Liver (tissue), 3 donors: ENCODE data around the gene CARD14.

Experiments
- GABPA ChIP-seq, 2 donors: IDR thresholded peaks in 1 of 2; conservative IDR thresholded peaks in 1 of 2; 2 replicates each; pipeline ENCODE4 v1.6.1; 2016; ENCODE audit warnings: antibody characterized with exemption in 2 of 2, mild to moderate bottlenecking in 1 of 2, moderate library complexity in 1 of 2
- RAD21 ChIP-seq, 2 donors: IDR thresholded peaks; 2 replicates each; pipeline ENCODE4 v1.6.1; 2016; ENCODE audit warnings: antibody characterized with exemption in 2 of 2, mild to moderate bottlenecking in 2 of 2
- TAF1 ChIP-seq: conservative IDR thresholded peaks from 2 replicates; pipeline ENCODE4 v1.6.1; 2016; ENCODE audit warnings: antibody characterized with exemption, mild to moderate bottlenecking
- YY1 ChIP-seq: IDR thresholded peaks from 2 replicates; pipeline ENCODE4 v1.6.1; 2016; ENCODE audit warnings: antibody characterized with exemption, mild to moderate bottlenecking
- TF ChIP-seq, protein P1 (sequence below): fragments of 150-350 bp; IDR thresholded peaks from 2 replicates; pipeline ENCODE4 v1.5.1; 2017; ENCODE audit warnings: improper control_type of control experiment, low read depth, low read length; ENCODE audit not compliant: missing input control
- TF ChIP-seq, protein P2 (sequence below): IDR thresholded peaks from 2 replicates; pipeline ENCODE4 v1.6.1; 2016; ENCODE audit warnings: antibody characterized with exemption
- TF ChIP-seq, protein P3 (sequence below): IDR thresholded peaks from 2 replicates; pipeline ENCODE4 v1.6.1; 2016; ENCODE audit warnings: antibody characterized with exemption, mild to moderate bottlenecking
- donor health status: healthy.
- donor health status: healthy.

DNA sequence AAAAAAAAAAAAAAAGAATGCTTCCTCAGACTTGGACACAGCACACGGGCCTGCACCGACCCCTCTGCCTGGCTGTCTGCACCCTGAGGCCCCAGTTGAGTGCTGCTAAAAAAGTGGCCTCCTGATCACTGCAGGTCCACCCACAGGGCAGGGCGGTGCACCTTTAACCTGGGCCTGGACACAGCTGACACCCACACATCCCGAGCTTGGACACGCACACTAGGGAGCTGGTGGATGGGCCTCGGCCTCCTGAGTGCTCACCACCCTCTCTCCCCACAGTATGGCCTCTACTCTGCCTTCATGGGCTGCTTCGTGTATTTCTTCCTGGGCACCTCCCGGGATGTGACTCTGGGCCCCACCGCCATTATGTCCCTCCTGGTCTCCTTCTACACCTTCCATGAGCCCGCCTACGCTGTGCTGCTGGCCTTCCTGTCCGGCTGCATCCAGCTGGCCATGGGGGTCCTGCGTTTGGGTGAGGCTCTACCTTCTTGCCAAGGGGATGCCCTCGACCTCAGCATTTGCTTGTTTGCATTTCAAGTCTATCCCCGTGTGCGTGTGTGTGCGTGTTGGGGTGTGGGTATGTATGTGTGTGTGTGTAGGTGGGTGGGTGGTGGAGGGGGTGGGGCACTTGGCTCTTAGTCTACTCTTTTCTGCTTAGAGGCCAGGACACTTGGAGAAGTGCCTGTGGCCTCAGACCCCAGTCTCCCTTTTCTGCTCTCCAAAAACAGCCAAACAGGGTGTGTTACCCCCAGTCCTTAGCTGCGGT lies 52.7 kb downstream of the CARD14 start:
- TF ChIP-seq, protein P1, sequence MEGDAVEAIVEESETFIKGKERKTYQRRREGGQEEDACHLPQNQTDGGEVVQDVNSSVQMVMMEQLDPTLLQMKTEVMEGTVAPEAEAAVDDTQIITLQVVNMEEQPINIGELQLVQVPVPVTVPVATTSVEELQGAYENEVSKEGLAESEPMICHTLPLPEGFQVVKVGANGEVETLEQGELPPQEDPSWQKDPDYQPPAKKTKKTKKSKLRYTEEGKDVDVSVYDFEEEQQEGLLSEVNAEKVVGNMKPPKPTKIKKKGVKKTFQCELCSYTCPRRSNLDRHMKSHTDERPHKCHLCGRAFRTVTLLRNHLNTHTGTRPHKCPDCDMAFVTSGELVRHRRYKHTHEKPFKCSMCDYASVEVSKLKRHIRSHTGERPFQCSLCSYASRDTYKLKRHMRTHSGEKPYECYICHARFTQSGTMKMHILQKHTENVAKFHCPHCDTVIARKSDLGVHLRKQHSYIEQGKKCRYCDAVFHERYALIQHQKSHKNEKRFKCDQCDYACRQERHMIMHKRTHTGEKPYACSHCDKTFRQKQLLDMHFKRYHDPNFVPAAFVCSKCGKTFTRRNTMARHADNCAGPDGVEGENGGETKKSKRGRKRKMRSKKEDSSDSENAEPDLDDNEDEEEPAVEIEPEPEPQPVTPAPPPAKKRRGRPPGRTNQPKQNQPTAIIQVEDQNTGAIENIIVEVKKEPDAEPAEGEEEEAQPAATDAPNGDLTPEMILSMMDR, result no peak
- TF ChIP-seq RAD21 (IDR thresholded peaks at IDR 0.05) (no peak), YY1 (no peak), GABPA (IDR thresholded peaks at IDR 0.05 in 1 of 2, conservative IDR thresholded peaks at IDR 0.05 in 1 of 2) (no peak), TAF1 (no peak)
- TF ChIP-seq, protein P2, sequence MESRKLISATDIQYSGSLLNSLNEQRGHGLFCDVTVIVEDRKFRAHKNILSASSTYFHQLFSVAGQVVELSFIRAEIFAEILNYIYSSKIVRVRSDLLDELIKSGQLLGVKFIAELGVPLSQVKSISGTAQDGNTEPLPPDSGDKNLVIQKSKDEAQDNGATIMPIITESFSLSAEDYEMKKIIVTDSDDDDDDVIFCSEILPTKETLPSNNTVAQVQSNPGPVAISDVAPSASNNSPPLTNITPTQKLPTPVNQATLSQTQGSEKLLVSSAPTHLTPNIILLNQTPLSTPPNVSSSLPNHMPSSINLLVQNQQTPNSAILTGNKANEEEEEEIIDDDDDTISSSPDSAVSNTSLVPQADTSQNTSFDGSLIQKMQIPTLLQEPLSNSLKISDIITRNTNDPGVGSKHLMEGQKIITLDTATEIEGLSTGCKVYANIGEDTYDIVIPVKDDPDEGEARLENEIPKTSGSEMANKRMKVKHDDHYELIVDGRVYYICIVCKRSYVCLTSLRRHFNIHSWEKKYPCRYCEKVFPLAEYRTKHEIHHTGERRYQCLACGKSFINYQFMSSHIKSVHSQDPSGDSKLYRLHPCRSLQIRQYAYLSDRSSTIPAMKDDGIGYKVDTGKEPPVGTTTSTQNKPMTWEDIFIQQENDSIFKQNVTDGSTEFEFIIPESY, result no peak
- TF ChIP-seq, protein P3, sequence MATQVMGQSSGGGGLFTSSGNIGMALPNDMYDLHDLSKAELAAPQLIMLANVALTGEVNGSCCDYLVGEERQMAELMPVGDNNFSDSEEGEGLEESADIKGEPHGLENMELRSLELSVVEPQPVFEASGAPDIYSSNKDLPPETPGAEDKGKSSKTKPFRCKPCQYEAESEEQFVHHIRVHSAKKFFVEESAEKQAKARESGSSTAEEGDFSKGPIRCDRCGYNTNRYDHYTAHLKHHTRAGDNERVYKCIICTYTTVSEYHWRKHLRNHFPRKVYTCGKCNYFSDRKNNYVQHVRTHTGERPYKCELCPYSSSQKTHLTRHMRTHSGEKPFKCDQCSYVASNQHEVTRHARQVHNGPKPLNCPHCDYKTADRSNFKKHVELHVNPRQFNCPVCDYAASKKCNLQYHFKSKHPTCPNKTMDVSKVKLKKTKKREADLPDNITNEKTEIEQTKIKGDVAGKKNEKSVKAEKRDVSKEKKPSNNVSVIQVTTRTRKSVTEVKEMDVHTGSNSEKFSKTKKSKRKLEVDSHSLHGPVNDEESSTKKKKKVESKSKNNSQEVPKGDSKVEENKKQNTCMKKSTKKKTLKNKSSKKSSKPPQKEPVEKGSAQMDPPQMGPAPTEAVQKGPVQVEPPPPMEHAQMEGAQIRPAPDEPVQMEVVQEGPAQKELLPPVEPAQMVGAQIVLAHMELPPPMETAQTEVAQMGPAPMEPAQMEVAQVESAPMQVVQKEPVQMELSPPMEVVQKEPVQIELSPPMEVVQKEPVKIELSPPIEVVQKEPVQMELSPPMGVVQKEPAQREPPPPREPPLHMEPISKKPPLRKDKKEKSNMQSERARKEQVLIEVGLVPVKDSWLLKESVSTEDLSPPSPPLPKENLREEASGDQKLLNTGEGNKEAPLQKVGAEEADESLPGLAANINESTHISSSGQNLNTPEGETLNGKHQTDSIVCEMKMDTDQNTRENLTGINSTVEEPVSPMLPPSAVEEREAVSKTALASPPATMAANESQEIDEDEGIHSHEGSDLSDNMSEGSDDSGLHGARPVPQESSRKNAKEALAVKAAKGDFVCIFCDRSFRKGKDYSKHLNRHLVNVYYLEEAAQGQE, result no peak
